MM.1S (cell line): ENCODE data around the gene GP9.
"Not testable (repeated sequence)": the region's sequence is repeated elsewhere in the genome, so short reads cannot be mapped to it uniquely, and the experiment has no call there.

Experiments
- EZH2 ChIP-seq: fragments of 300-600 bp; sonication (generic); optimal IDR thresholded peaks from 2 replicates; pipeline ENCODE3; 2017; ENCODE audit warnings: low read depth, mild to moderate bottlenecking, antibody characterized with exemption, low read length, mixed read lengths
- TF ChIP-seq, protein P1 (sequence below): fragments of 300-600 bp; sonication (generic); IDR thresholded peaks from 2 replicates; pipeline ENCODE4 v1.5.1; 2016; ENCODE audit warnings: antibody characterized with exemption, low read length, mixed read lengths

DNA sequence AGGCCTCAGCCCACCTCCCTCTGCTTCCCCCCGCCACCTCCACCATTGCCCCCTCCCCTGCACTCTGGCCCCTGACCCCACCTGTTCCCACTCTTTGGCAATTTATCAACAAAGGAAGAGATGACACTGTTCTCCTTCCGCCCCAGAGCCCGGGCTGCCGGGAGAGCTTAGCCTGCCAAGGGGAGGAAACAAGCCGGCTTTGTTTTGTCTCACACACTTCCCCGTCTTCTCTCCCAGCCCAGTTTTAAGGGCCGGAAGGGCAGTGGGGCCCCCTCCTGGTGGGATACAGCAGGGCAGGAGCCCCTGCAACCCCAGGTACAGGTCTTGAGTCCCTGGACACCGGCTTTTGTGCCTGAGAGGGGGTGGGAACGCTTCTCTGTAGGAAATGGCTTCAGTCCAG, 27.3 kb downstream of the GP9 start:
- TF ChIP-seq, protein P1, sequence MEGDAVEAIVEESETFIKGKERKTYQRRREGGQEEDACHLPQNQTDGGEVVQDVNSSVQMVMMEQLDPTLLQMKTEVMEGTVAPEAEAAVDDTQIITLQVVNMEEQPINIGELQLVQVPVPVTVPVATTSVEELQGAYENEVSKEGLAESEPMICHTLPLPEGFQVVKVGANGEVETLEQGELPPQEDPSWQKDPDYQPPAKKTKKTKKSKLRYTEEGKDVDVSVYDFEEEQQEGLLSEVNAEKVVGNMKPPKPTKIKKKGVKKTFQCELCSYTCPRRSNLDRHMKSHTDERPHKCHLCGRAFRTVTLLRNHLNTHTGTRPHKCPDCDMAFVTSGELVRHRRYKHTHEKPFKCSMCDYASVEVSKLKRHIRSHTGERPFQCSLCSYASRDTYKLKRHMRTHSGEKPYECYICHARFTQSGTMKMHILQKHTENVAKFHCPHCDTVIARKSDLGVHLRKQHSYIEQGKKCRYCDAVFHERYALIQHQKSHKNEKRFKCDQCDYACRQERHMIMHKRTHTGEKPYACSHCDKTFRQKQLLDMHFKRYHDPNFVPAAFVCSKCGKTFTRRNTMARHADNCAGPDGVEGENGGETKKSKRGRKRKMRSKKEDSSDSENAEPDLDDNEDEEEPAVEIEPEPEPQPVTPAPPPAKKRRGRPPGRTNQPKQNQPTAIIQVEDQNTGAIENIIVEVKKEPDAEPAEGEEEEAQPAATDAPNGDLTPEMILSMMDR, result not testable (repeated sequence)
- TF ChIP-seq EZH2, result not testable (repeated sequence)
